Activated CD4-positive, alpha-beta T cell treated with anti-CD3 and anti-CD28 coated beads, Interleukin-2, amount 50 U/mL, for 24 hours (primary cell): ENCODE measurements around the gene TMEM86B.

Source experiments
- DNase-seq, 2 donors: peaks; one replicate each; pipeline ENCODE4 v3.0.0-alpha.2; 2020; ENCODE audit warnings: low read depth in 1 of 2, low spot score in 1 of 2

TMEM86B gene

GRCh38 chr19:55228403-55229031, at the start of gene TMEM86B:
TMEM86B (minus strand) TSS chr19:55228763; CDS start chr19:55228741, 22 bp downstream.
- no peak for DNase-seq

- no peak for DNase-seq
Measured at GRCh38 chr19:55277494-55277893, 48.9 kb upstream of the TMEM86B start.

GRCh38 chr19:55276720-55277430, 48.3 kb upstream of the TMEM86B start:
- DNase-seq = no peak

GRCh38 chr19:55275851-55276719, 47.5 kb upstream of the TMEM86B start:
- no peak for DNase-seq

- no peak for DNase-seq
Measured at GRCh38 chr19:55273978-55274707, 45.6 kb upstream of the TMEM86B start.

- no peak for DNase-seq
Measured at GRCh38 chr19:55272142-55272541, 43.6 kb upstream of the TMEM86B start.

GRCh38 chr19:55270172-55270942, 41.8 kb upstream of the TMEM86B start:
- DNase-seq = no peak

GRCh38 chr19:55269299-55269698, 40.7 kb upstream of the TMEM86B start:
- DNase-seq = no peak

GRCh38 chr19:55266840-55267239, 38.3 kb upstream of the TMEM86B start:
- no peak for DNase-seq

- DNase-seq = no peak
Measured at GRCh38 chr19:55266404-55266803, 37.8 kb upstream of the TMEM86B start.

- DNase-seq = no peak
Measured at GRCh38 chr19:55265723-55266386, 37.3 kb upstream of the TMEM86B start.

- DNase-seq = no peak
Measured at GRCh38 chr19:55265173-55265572, 36.6 kb upstream of the TMEM86B start.

GRCh38 chr19:55264531-55264930, 36.0 kb upstream of the TMEM86B start:
- DNase-seq = no peak

GRCh38 chr19:55262359-55262758, 33.8 kb upstream of the TMEM86B start:
- no peak for DNase-seq

- no peak for DNase-seq
Measured at GRCh38 chr19:55261671-55262126, 33.1 kb upstream of the TMEM86B start.

GRCh38 chr19:55259540-55260210, 31.1 kb upstream of the TMEM86B start:
- DNase-seq = no peak

- DNase-seq = peak; percentile 90 to 91
Measured at GRCh38 chr19:55258828-55259539, 30.4 kb upstream of the TMEM86B start, which contains the start of gene PPP6R1. PPP6R1 (minus strand) TSS chr19:55259017; CDS start chr19:55247103, 11,914 bp downstream.

GRCh38 chr19:55258476-55258827, 29.9 kb upstream of the TMEM86B start:
- no peak for DNase-seq
